ENCODE measurements around the gene HRG.

HRG gene

GRCh38 chr3:186638259-186638658, 27.6 kb upstream of the HRG start:
- DNase-seq (ENCODE audit: low read depth) = no peak

- no peak for DNase-seq (ENCODE audit: low read depth)
Observed at GRCh38 chr3:186639778-186640472, 25.9 kb upstream of the HRG start, which contains the start of gene FETUB. FETUB (plus strand) TSS chr3:186640399; CDS start chr3:186640461, 62 bp downstream.

- DNase-seq (ENCODE audit: low read depth) = no peak
Observed at GRCh38 chr3:186640473-186640818, 25.4 kb upstream of the HRG start.

- no peak for DNase-seq (ENCODE audit: low read depth)
Observed at GRCh38 chr3:186640929-186641328, 24.9 kb upstream of the HRG start.

- no peak for DNase-seq (ENCODE audit: low read depth)
Observed at GRCh38 chr3:186642014-186642413, 23.8 kb upstream of the HRG start.

GRCh38 chr3:186643493-186643892, 22.3 kb upstream of the HRG start:
- no peak for DNase-seq (ENCODE audit: low read depth)

GRCh38 chr3:186644683-186645082, 21.1 kb upstream of the HRG start:
- no peak for DNase-seq (ENCODE audit: low read depth)

- no peak for DNase-seq (ENCODE audit: low read depth)
Observed at GRCh38 chr3:186646106-186646505, 19.7 kb upstream of the HRG start.

GRCh38 chr3:186646841-186647240, 19.0 kb upstream of the HRG start:
- DNase-seq (ENCODE audit: low read depth) = no peak

GRCh38 chr3:186648851-186649250, 17.0 kb upstream of the HRG start:
- DNase-seq (ENCODE audit: low read depth) = no peak

- no peak for DNase-seq (ENCODE audit: low read depth)
Observed at GRCh38 chr3:186651678-186652215, 14.1 kb upstream of the HRG start.

GRCh38 chr3:186653080-186653707, 12.6 kb upstream of the HRG start:
- no peak for DNase-seq (ENCODE audit: low read depth)

- no peak for DNase-seq (ENCODE audit: low read depth)
Observed at GRCh38 chr3:186653984-186654383, 11.8 kb upstream of the HRG start.

- no peak for DNase-seq (ENCODE audit: low read depth)
Observed at GRCh38 chr3:186663361-186664118, 2.3 kb upstream of the HRG start.

- DNase-seq (ENCODE audit: low read depth) = no peak
Observed at GRCh38 chr3:186664119-186664495, 1.7 kb upstream of the HRG start.

GRCh38 chr3:186664506-186664905, 1.3 kb upstream of the HRG start:
- DNase-seq (ENCODE audit: low read depth) = no peak

GRCh38 chr3:186668426-186668825, 2.6 kb downstream of the HRG start:
- no peak for DNase-seq (ENCODE audit: low read depth)

- no peak for DNase-seq (ENCODE audit: low read depth)
Observed at GRCh38 chr3:186669378-186670084, 3.7 kb downstream of the HRG start.

- no peak for DNase-seq (ENCODE audit: low read depth)
Observed at GRCh38 chr3:186670155-186670554, 4.3 kb downstream of the HRG start.

- DNase-seq (ENCODE audit: low read depth) = no peak
Observed at GRCh38 chr3:186671051-186671450, 5.2 kb downstream of the HRG start.

- DNase-seq (ENCODE audit: low read depth) = no peak
Observed at GRCh38 chr3:186678604-186679003, 12.8 kb downstream of the HRG start.

- DNase-seq (ENCODE audit: low read depth) = no peak
Observed at GRCh38 chr3:186679151-186679550, 13.3 kb downstream of the HRG start.

All from activated gamma-delta T cell treated with anti-CD3 and anti-CD28 coated beads, Interleukin-2, amount 50 U/mL, for 16 hours (primary cell).